Smooth muscle cell (in vitro differentiated cells): ENCODE results near the gene NR4A3. TPM values are rescaled to one million over a fixed set of nuclear protein-coding genes. Genes with fewer than 3 reads are reported as not detected.

ENCODE experiments used
- DNase-seq: peaks from one replicate; lab custom pipeline; 2025; ENCODE audit not compliant: unreplicated experiment; lab: John Stamatoyannopoulos, UW
- H2AFZ ChIP-seq: fragments of 200-600 bp; sonication (generic); 2 replicates; pipeline ENCODE4 v1.6.0; 2016; ENCODE audit warnings: antibody characterized with exemption, low read depth, mild to moderate bottlenecking
- H3F3A ChIP-seq: fragments of 200-600 bp; sonication (generic); 2 replicates; pipeline ENCODE4 v1.6.0; 2017; ENCODE audit warnings: antibody characterized with exemption, low read depth
- H3K27ac ChIP-seq: fragments of 200-600 bp; sonication (generic); 2 replicates; pipeline ENCODE4 v1.5.1; 2016; ENCODE audit warnings: low read depth, mild to moderate bottlenecking
- H3K27me3 ChIP-seq: fragments of 200-600 bp; sonication (generic); 2 replicates; pipeline ENCODE4 v1.6.1; 2016; ENCODE audit warnings: low read depth, mild to moderate bottlenecking
- H3K36me3 ChIP-seq: fragments of 200-600 bp; sonication (generic); 2 replicates; pipeline ENCODE4 v1.5.1; 2016; ENCODE audit warnings: low read depth
- H3K4me1 ChIP-seq: fragments of 200-600 bp; sonication (generic); 2 replicates; pipeline ENCODE4 v1.5.1; 2016; ENCODE audit warnings: low read depth
- H3K4me2 ChIP-seq: fragments of 200-600 bp; sonication (generic); 2 replicates; pipeline ENCODE4 v1.6.0; 2016; ENCODE audit warnings: mild to moderate bottlenecking
- H3K4me3 ChIP-seq: fragments of 200-600 bp; sonication (generic); 2 replicates; pipeline ENCODE4 v1.5.1; 2016; ENCODE audit warnings: mild to moderate bottlenecking
- H3K79me2 ChIP-seq: fragments of 200-600 bp; sonication (generic); 2 replicates; pipeline ENCODE4 v1.6.0; 2016; ENCODE audit warnings: low read depth, mild to moderate bottlenecking
- H3K9ac ChIP-seq: fragments of 200-600 bp; sonication (generic); 2 replicates; pipeline ENCODE4 v1.6.0; 2016; ENCODE audit warnings: low read depth
- H3K9me3 ChIP-seq: fragments of 200-600 bp; sonication (generic); replicated peaks from 2 replicates; pipeline ENCODE4 v1.5.1; 2016; ENCODE audit warnings: low read depth
- H4K20me1 ChIP-seq: fragments of 200-600 bp; sonication (generic); 2 replicates; pipeline ENCODE4 v1.6.0; 2016; ENCODE audit warnings: low read depth
- WGBS: methylation state at CpG from one replicate; pipeline ENCODE4 v1.1.7; 2016; ENCODE audit warnings: low lambda C conversion rate; 5-methylcytosine and 5-hydroxymethylcytosine counted together
- polyA plus RNA-seq: library from polyadenylated mRNA; unstranded; fragments of >200 nt; fragmentation: Nextera tagmentation; extraction: Ambion mirVana; gene quantifications from 2 replicates; pipeline ENCODE4 v1.2.1, GENCODE V29; 2016
- total RNA-seq: library from RNA; depleted of rRNA; stranded (reverse); fragments of >200 nt; gene quantifications from 2 replicates; pipeline ENCODE4 v1.2.3, GENCODE V29; 2014
- TF ChIP-seq, protein P1 (sequence below): fragments of 200-600 bp; sonication (generic); IDR thresholded peaks from 2 replicates; pipeline ENCODE4 v1.5.1; 2017; ENCODE audit warnings: borderline replicate concordance, mild to moderate bottlenecking, antibody characterized with exemption; ENCODE audit not compliant: insufficient read depth, poor library complexity, severe bottlenecking

The NR4A3 gene
- total and polyA plus RNA-seq, 2 experiments from 2014 or later = 7.8 to 23.5 TPM

GRCh38 chr9:99911600-99911999, 89.9 kb downstream of the NR4A3 start:
- H3K36me3 ChIP-seq = no peaks in the 10 kb centered on the region
- TF ChIP-seq, protein P1, sequence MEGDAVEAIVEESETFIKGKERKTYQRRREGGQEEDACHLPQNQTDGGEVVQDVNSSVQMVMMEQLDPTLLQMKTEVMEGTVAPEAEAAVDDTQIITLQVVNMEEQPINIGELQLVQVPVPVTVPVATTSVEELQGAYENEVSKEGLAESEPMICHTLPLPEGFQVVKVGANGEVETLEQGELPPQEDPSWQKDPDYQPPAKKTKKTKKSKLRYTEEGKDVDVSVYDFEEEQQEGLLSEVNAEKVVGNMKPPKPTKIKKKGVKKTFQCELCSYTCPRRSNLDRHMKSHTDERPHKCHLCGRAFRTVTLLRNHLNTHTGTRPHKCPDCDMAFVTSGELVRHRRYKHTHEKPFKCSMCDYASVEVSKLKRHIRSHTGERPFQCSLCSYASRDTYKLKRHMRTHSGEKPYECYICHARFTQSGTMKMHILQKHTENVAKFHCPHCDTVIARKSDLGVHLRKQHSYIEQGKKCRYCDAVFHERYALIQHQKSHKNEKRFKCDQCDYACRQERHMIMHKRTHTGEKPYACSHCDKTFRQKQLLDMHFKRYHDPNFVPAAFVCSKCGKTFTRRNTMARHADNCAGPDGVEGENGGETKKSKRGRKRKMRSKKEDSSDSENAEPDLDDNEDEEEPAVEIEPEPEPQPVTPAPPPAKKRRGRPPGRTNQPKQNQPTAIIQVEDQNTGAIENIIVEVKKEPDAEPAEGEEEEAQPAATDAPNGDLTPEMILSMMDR = no peak
- no peak overlapping the region for H3K4me2 ChIP-seq
- peaks cover 30% of the 10 kb centered on the region for H3K79me2 ChIP-seq
- no peak overlapping the region for H3K27ac ChIP-seq
- H3F3A ChIP-seq = no peaks in the 10 kb centered on the region
- no peak for DNase-seq
- H3K27me3 ChIP-seq = no peaks in the 10 kb centered on the region
- H3K9me3 ChIP-seq = no peaks in the 10 kb centered on the region
- no peak overlapping the region for H3K4me3 ChIP-seq
- WGBS = 98% methylated on average over 7 of the region's 7 CpGs
- H3K9ac ChIP-seq = no peak overlapping the region
- peaks cover 4% of the 10 kb centered on the region for H3K4me1 ChIP-seq
- H2AFZ ChIP-seq = no peak overlapping the region
- H4K20me1 ChIP-seq = peaks cover 10% of the 10 kb centered on the region

Other genes starting within 250 kb of the NR4A3 start
- gene STX17, start 84.8 kb downstream of the NR4A3 start, total RNA-seq = 15.9 and 21.8 TPM in 2 replicates
- 11.1 and 16.3 TPM in 2 replicates for gene STX17, start 84.8 kb downstream of the NR4A3 start, polyA plus RNA-seq